Caco-2 (cell line): ENCODE results near the gene PROCR. TPM values are rescaled to one million over a fixed set of nuclear protein-coding genes. Genes with fewer than 3 reads are reported as not detected.

Experiments used
- total RNA-seq: library from RNA; stranded (reverse); gene quantifications from 2 replicates; pipeline ENCODE4 v1.2.3, GENCODE V29; 2022

Gene PROCR
- total RNA-seq, 1 experiment from 2014 or later, result 4.0 TPM

Other genes starting within 250 kb of the PROCR start
- 138 TPM in 2 replicates for gene GSS, start 216.3 kb upstream of the PROCR start, total RNA-seq
- gene MYH7B, start 216.2 kb upstream of the PROCR start, total RNA-seq, result 1.9 and 2.5 TPM in 2 replicates
- 144 and 146 TPM in 2 replicates for gene TRPC4AP, start 79.3 kb upstream of the PROCR start, total RNA-seq
- 41.2 and 42.4 TPM in 2 replicates for gene EDEM2, start 24.7 kb upstream of the PROCR start, total RNA-seq
- 13.0 and 15.6 TPM in 2 replicates for gene MMP24, start 54.6 kb downstream of the PROCR start, total RNA-seq
- gene MMP24OS, start 106.0 kb downstream of the PROCR start, total RNA-seq, result 38.8 and 42.3 TPM in 2 replicates
- 403 and 420 TPM in 2 replicates for gene EIF6, start 112.7 kb downstream of the PROCR start, total RNA-seq
- 0.09 TPM in 1 of 2 replicates, not detected in the other for gene FAM83C, start 120.4 kb downstream of the PROCR start, total RNA-seq
- gene UQCC1, start 239.9 kb downstream of the PROCR start, total RNA-seq, result 91.9 and 96.9 TPM in 2 replicates